ENCODE results near the gene NEK8.
A peak's percentile ranks its signal among the peaks of the same experiment; 100 is the strongest.

Gene NEK8

GRCh38 chr17:28745786-28746411, 17.3 kb downstream of the NEK8 start:
- no peak for DNase-seq

- DNase-seq = no peak
These were observed 18.0 kb downstream of the NEK8 start for GRCh38 chr17:28746611-28747050.

- DNase-seq = no peak
These were observed 18.6 kb downstream of the NEK8 start for GRCh38 chr17:28747051-28747691.

GRCh38 chr17:28747801-28748750, 19.5 kb downstream of the NEK8 start:
- no peak for DNase-seq

- no peak for DNase-seq
These were observed 20.4 kb downstream of the NEK8 start for GRCh38 chr17:28748852-28749515.

- DNase-seq = no peak
These were observed 21.1 kb downstream of the NEK8 start for GRCh38 chr17:28749516-28750177.

- DNase-seq = peak; percentile 86
These were observed 21.8 kb downstream of the NEK8 start for GRCh38 chr17:28750178-28751047.

- no peak for DNase-seq
These were observed 23.2 kb downstream of the NEK8 start for GRCh38 chr17:28751600-28752366.

- DNase-seq = no peak
These were observed 26.9 kb downstream of the NEK8 start for GRCh38 chr17:28755486-28755885.

- DNase-seq = peak; percentile 7
These were observed 27.6 kb downstream of the NEK8 start for GRCh38 chr17:28756049-28756804.

GRCh38 chr17:28758411-28759121, 30.0 kb downstream of the NEK8 start:
- peak; percentile 11 for DNase-seq

GRCh38 chr17:28759256-28759865, 30.8 kb downstream of the NEK8 start:
- peak; percentile 5 for DNase-seq

- DNase-seq = no peak
These were observed 32.3 kb downstream of the NEK8 start for GRCh38 chr17:28760601-28761562.

- no peak for DNase-seq
These were observed 34.7 kb downstream of the NEK8 start for GRCh38 chr17:28763137-28763799.

GRCh38 chr17:28763804-28764266, 35.2 kb downstream of the NEK8 start:
- DNase-seq = peak; percentile 80

GRCh38 chr17:28765038-28765437, 36.5 kb downstream of the NEK8 start:
- DNase-seq = no peak

GRCh38 chr17:28773736-28774135, 45.1 kb downstream of the NEK8 start:
- DNase-seq = no peak

Measured in activated naive CD4-positive, alpha-beta T cell treated with anti-CD3 and anti-CD28 coated beads, Interleukin-2, amount 50 U/mL, for 16 hours (primary cell).